ENCODE measurements around the gene TRIM32.

Gene TRIM32

DNA sequence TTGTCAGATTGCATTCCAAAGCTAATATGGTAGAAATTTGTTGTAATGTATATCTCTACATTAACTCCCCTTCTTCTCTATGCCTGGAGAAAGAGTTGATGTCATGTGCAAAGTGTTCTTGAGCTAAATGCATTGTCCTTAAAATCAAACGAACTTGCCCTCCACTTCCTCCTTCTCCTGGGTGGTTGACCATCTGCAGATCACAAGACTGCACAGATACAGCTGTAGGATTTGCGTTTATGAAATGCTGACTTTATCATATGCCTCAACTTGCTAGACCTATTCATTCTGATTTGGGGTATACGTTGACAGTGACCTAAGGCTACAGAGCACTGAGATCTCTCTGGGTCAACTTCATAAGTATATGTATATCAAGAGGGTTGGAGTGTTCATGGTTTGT is 8.3 kb downstream of the TRIM32 start:
- Histone ChIP-seq H3K9me2 (replicated peaks; ENCODE audit: low read depth, low read length) (no peaks in the 10 kb centered on the region), H2AFZ (ENCODE audit: low read length) (no peak overlapping the region), H3K4me3 (ENCODE audit: low read length, poor library complexity, severe bottlenecking) (no peak overlapping the region), H4K20me1 (ENCODE audit: insufficient read depth, low read length, poor library complexity, severe bottlenecking) (peaks cover 5% of the 10 kb centered on the region), H3K79me2 (ENCODE audit: insufficient read depth, low read length) (peaks cover 5% of the 10 kb centered on the region; the same call in 1 of the 2 replicates), H3K9me3 (ENCODE audit: insufficient read depth, low read depth, low read length) (no peaks in the 10 kb centered on the region), H3F3A (ENCODE audit: low read depth) (no peaks in the 10 kb centered on the region), H3K4me2 (ENCODE audit: low read depth, low read length, poor library complexity, severe bottlenecking) (no peak overlapping the region), H3K9ac (ENCODE audit: low read depth, low read length, poor library complexity, severe bottlenecking) (no peak overlapping the region), H3K27me3 (ENCODE audit: insufficient read depth, low read length, poor library complexity, severe bottlenecking) (no peaks in the 10 kb centered on the region), H3K36me3 (ENCODE audit: insufficient read depth, low read length) (peaks cover 29% of the 10 kb centered on the region; the same call in 1 of the 2 replicates), H3K4me1 (ENCODE audit: insufficient read depth, low read length, poor library complexity, severe bottlenecking) (peaks cover 25% of the 10 kb centered on the region)
- no peak for TF ChIP-seq EZH2phosphoT487 (IDR thresholded peaks at IDR 0.05; ENCODE audit: borderline replicate concordance)

DNA sequence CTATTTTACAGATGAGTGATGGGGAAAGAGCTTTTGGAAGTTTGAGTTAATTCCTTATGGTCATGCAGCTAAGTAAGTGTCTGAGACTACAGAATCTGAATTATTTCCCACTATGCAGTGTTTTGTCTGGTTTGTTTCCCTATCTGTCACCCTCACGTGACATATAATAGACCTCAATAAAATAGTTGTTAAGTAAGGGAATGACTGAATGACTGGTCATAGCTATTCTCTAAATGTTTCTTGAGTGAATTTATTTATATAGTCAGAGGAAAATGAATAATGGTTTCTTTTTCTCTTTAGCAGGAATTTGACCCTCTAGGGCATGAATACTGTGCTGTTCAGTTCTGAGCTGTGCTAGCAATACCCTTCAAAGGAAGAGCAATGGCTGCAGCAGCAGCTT is 10.3 kb downstream of the TRIM32 start:
- Histone ChIP-seq H3K9me2 (replicated peaks; ENCODE audit: low read depth, low read length) (no peaks in the 10 kb centered on the region), H3K4me2 (ENCODE audit: low read depth, low read length, poor library complexity, severe bottlenecking) (no peak overlapping the region), H3F3A (ENCODE audit: low read depth) (no peaks in the 10 kb centered on the region), H3K9ac (ENCODE audit: low read depth, low read length, poor library complexity, severe bottlenecking) (no peak overlapping the region), H3K4me1 (ENCODE audit: insufficient read depth, low read length, poor library complexity, severe bottlenecking) (peaks cover 13% of the 10 kb centered on the region), H3K79me2 (ENCODE audit: insufficient read depth, low read length) (peaks cover 5% of the 10 kb centered on the region; the same call in 1 of the 2 replicates), H3K36me3 (ENCODE audit: insufficient read depth, low read length) (peaks cover 31% of the 10 kb centered on the region; the same call in 1 of the 2 replicates), H2AFZ (ENCODE audit: low read length) (no peak overlapping the region), H3K27me3 (ENCODE audit: insufficient read depth, low read length, poor library complexity, severe bottlenecking) (no peaks in the 10 kb centered on the region), H4K20me1 (ENCODE audit: insufficient read depth, low read length, poor library complexity, severe bottlenecking) (peaks cover 5% of the 10 kb centered on the region), H3K9me3 (ENCODE audit: insufficient read depth, low read depth, low read length) (no peaks in the 10 kb centered on the region), H3K4me3 (ENCODE audit: low read length, poor library complexity, severe bottlenecking) (no peak overlapping the region)
- no peak for TF ChIP-seq EZH2phosphoT487 (IDR thresholded peaks at IDR 0.05; ENCODE audit: borderline replicate concordance)
- TF ChIP-seq, protein P1, sequence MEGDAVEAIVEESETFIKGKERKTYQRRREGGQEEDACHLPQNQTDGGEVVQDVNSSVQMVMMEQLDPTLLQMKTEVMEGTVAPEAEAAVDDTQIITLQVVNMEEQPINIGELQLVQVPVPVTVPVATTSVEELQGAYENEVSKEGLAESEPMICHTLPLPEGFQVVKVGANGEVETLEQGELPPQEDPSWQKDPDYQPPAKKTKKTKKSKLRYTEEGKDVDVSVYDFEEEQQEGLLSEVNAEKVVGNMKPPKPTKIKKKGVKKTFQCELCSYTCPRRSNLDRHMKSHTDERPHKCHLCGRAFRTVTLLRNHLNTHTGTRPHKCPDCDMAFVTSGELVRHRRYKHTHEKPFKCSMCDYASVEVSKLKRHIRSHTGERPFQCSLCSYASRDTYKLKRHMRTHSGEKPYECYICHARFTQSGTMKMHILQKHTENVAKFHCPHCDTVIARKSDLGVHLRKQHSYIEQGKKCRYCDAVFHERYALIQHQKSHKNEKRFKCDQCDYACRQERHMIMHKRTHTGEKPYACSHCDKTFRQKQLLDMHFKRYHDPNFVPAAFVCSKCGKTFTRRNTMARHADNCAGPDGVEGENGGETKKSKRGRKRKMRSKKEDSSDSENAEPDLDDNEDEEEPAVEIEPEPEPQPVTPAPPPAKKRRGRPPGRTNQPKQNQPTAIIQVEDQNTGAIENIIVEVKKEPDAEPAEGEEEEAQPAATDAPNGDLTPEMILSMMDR (conservative IDR thresholded peaks at IDR 0.05; ENCODE audit: low read length) = no peak

DNA sequence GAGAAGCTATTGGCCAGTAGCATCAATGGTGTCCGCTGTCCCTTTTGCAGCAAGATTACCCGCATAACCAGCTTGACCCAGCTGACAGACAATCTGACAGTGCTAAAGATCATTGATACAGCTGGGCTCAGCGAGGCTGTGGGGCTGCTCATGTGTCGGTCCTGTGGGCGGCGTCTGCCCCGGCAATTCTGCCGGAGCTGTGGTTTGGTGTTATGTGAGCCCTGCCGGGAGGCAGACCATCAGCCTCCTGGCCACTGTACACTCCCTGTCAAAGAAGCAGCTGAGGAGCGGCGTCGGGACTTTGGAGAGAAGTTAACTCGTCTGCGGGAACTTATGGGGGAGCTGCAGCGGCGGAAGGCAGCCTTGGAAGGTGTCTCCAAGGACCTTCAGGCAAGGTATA is 10.8 kb downstream of the TRIM32 start:
- no peak overlapping the region for H3K4me3 ChIP-seq (ENCODE audit: low read length, poor library complexity, severe bottlenecking)
- H2AFZ ChIP-seq (ENCODE audit: low read length) = no peak overlapping the region
- no peaks in the 10 kb centered on the region for H3K9me2 ChIP-seq (replicated peaks; ENCODE audit: low read depth, low read length)
- H3K9me3 ChIP-seq (ENCODE audit: insufficient read depth, low read depth, low read length) = no peaks in the 10 kb centered on the region
- no peak overlapping the region for H3K4me2 ChIP-seq (ENCODE audit: low read depth, low read length, poor library complexity, severe bottlenecking)
- H4K20me1 ChIP-seq (ENCODE audit: insufficient read depth, low read length, poor library complexity, severe bottlenecking) = peaks cover 4% of the 10 kb centered on the region
- H3K9ac ChIP-seq (ENCODE audit: low read depth, low read length, poor library complexity, severe bottlenecking) = no peak overlapping the region
- no peaks in the 10 kb centered on the region for H3K27me3 ChIP-seq (ENCODE audit: insufficient read depth, low read length, poor library complexity, severe bottlenecking)
- TF ChIP-seq, protein P1 (conservative IDR thresholded peaks at IDR 0.05; ENCODE audit: low read length) = no peak
- TF ChIP-seq EZH2phosphoT487 (IDR thresholded peaks at IDR 0.05; ENCODE audit: borderline replicate concordance) = no peak
- peaks cover 31% of the 10 kb centered on the region; the same call in 1 of the 2 replicates for H3K36me3 ChIP-seq (ENCODE audit: insufficient read depth, low read length)
- H3K79me2 ChIP-seq (ENCODE audit: insufficient read depth, low read length) = peaks cover 5% of the 10 kb centered on the region; the same call in 1 of the 2 replicates
- H3F3A ChIP-seq (ENCODE audit: low read depth) = no peaks in the 10 kb centered on the region
- peaks cover 9% of the 10 kb centered on the region for H3K4me1 ChIP-seq (ENCODE audit: insufficient read depth, low read length, poor library complexity, severe bottlenecking)

DNA sequence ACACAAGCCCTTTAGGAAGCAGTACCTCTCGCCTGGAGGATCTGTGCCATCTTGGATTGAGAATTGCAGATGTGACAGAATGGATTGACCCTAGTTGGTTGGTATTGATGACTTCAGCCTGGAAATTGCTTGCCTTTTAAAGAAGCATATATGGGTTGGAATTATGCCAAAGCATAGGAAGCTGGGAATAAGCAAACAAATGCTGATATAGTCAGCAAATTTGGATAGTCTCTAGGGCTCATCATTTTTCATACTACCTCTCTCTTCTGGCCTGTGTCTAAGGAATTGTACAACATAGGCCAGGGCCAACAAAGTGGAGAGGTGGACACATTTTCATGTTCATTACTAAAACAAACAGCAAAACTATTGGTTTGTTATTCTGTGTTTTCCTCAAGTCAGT is 13.2 kb downstream of the TRIM32 start:
- Histone ChIP-seq H2AFZ (ENCODE audit: low read length) (no peak overlapping the region), H3K9me3 (ENCODE audit: insufficient read depth, low read depth, low read length) (no peaks in the 10 kb centered on the region), H3K36me3 (ENCODE audit: insufficient read depth, low read length) (peaks cover 31% of the 10 kb centered on the region; the same call in 1 of the 2 replicates), H3K9me2 (replicated peaks; ENCODE audit: low read depth, low read length) (no peaks in the 10 kb centered on the region), H3K79me2 (ENCODE audit: insufficient read depth, low read length) (no peaks in the 10 kb centered on the region), H3K9ac (ENCODE audit: low read depth, low read length, poor library complexity, severe bottlenecking) (no peak overlapping the region), H3K27me3 (ENCODE audit: insufficient read depth, low read length, poor library complexity, severe bottlenecking) (no peaks in the 10 kb centered on the region), H3K4me1 (ENCODE audit: insufficient read depth, low read length, poor library complexity, severe bottlenecking) (peaks cover 4% of the 10 kb centered on the region), H3K4me3 (ENCODE audit: low read length, poor library complexity, severe bottlenecking) (no peak overlapping the region), H4K20me1 (ENCODE audit: insufficient read depth, low read length, poor library complexity, severe bottlenecking) (no peaks in the 10 kb centered on the region), H3K4me2 (ENCODE audit: low read depth, low read length, poor library complexity, severe bottlenecking) (no peak overlapping the region), H3F3A (ENCODE audit: low read depth) (no peaks in the 10 kb centered on the region)
- TF ChIP-seq, protein P1 (conservative IDR thresholded peaks at IDR 0.05; ENCODE audit: low read length) = no peak
- no peak for TF ChIP-seq EZH2phosphoT487 (IDR thresholded peaks at IDR 0.05; ENCODE audit: borderline replicate concordance)

All from Loucy (cell line).